Neural cell (in vitro differentiated cells): Measurements from ENCODE around the gene CCDC68. TPM values are rescaled to one million over a fixed set of nuclear protein-coding genes. Genes with fewer than 3 reads are reported as not detected.

Experiments
- H2AFZ ChIP-seq: fragments of 200-600, 300-800 bp; sonication (generic), shearing (Covaris generic); 2 replicates; pipeline ENCODE4 v1.6.0; 2014; ENCODE audit warnings: low read depth, mild to moderate bottlenecking, antibody characterized with exemption, low read length, moderate library complexity
- H3F3A ChIP-seq: fragments of 200-600 bp; shearing (Covaris generic); 2 replicates; pipeline ENCODE4 v1.6.1; 2016; ENCODE audit warnings: mild to moderate bottlenecking, moderate library complexity, mixed read lengths, antibody characterized with exemption, low read length; ENCODE audit not compliant: insufficient read depth, poor library complexity, severe bottlenecking
- H3K27ac ChIP-seq: fragments of 200-600, 300-800 bp; sonication (generic), shearing (Covaris generic); 2 replicates; pipeline ENCODE4 v1.5.1; 2014; ENCODE audit warnings: mild to moderate bottlenecking, low read length, moderate library complexity
- H3K27me3 ChIP-seq: fragments of 300-800, 200-600 bp; sonication (generic), shearing (Covaris generic); 2 replicates; pipeline ENCODE4 v1.6.0; 2014; ENCODE audit warnings: mild to moderate bottlenecking, low read depth, low read length, moderate library complexity; ENCODE audit not compliant: insufficient read depth
- H3K36me3 ChIP-seq: fragments of 300-800, 200-600 bp; sonication (generic), shearing (Covaris generic); 2 replicates; pipeline ENCODE4 v1.5.1; 2014; ENCODE audit warnings: mild to moderate bottlenecking, antibody characterized with exemption, low read length, moderate library complexity; ENCODE audit not compliant: insufficient read depth
- H3K4me2 ChIP-seq: fragments of 300-800, 200-600 bp; sonication (generic), shearing (Covaris generic); 2 replicates; pipeline ENCODE4 v1.6.0; 2014; ENCODE audit warnings: mild to moderate bottlenecking, low read length
- H3K4me3 ChIP-seq: fragments of 300-800, 200-600 bp; sonication (generic), shearing (Covaris generic); 2 replicates; pipeline ENCODE4 v1.5.1; 2014; ENCODE audit warnings: mild to moderate bottlenecking, low read length, moderate library complexity
- H3K79me2 ChIP-seq: fragments of 200-600 bp; shearing (Covaris generic); replicated peaks from 2 replicates; pipeline ENCODE4 v1.6.0; 2014; ENCODE audit warnings: mild to moderate bottlenecking, low read length, moderate library complexity; ENCODE audit not compliant: insufficient read depth
- H3K9ac ChIP-seq: fragments of 300-800, 200-600 bp; sonication (generic), shearing (Covaris generic); 2 replicates; pipeline ENCODE4 v1.6.1; 2016; ENCODE audit warnings: mild to moderate bottlenecking, low read length, mixed read lengths
- H3K9me2 ChIP-seq: fragments of 200-600 bp; shearing (Covaris generic); 2 replicates; pipeline ENCODE4 v1.6.1; 2016; ENCODE audit warnings: mild to moderate bottlenecking, low read length, mixed read lengths; ENCODE audit not compliant: insufficient read depth
- H3K9me3 ChIP-seq: fragments of 200-600, 300-800 bp; sonication (generic), shearing (Covaris generic); 2 replicates; pipeline ENCODE4 v1.6.1; 2016; ENCODE audit warnings: mild to moderate bottlenecking, mixed run types, low read length, moderate library complexity, mixed read lengths
- H4K20me1 ChIP-seq: fragments of 200-600 bp; shearing (Covaris generic); 2 replicates; pipeline ENCODE4 v1.6.1; 2016; ENCODE audit warnings: mild to moderate bottlenecking, mixed run types; ENCODE audit not compliant: insufficient read depth
- EP300 ChIP-seq: fragments of 450-650 bp; conservative IDR thresholded peaks from 2 replicates; pipeline ENCODE4 v1.6.1; 2014; ENCODE audit warnings: antibody characterized with exemption, mild to moderate bottlenecking, moderate library complexity; ENCODE audit not compliant: poor library complexity, severe bottlenecking
- EZH2 ChIP-seq: fragments of 200-600, 300-800 bp; shearing (Covaris generic), sonication (generic); IDR thresholded peaks from 2 replicates; pipeline ENCODE4 v1.6.1; 2014; ENCODE audit warnings: antibody characterized with exemption, low read length, borderline replicate concordance, mild to moderate bottlenecking; ENCODE audit not compliant: insufficient read depth, poor library complexity, severe bottlenecking
- MXI1 ChIP-seq: fragments of 450-650 bp; conservative IDR thresholded peaks from 2 replicates; pipeline ENCODE4 v1.6.1; 2014; ENCODE audit warnings: antibody characterized with exemption, mild to moderate bottlenecking; ENCODE audit not compliant: poor library complexity, severe bottlenecking
- POLR2AphosphoS5 ChIP-seq: IDR thresholded peaks from 2 replicates; pipeline ENCODE4 v1.6.1; 2012
- RAD21 ChIP-seq: fragments of 450-650 bp; conservative IDR thresholded peaks from 2 replicates; pipeline ENCODE4 v1.6.1; 2014; ENCODE audit warnings: antibody characterized with exemption, mild to moderate bottlenecking, moderate library complexity
- REST ChIP-seq: IDR thresholded peaks from 2 replicates; pipeline ENCODE4 v1.6.1; 2012; ENCODE audit warnings: borderline replicate concordance
- SMC3 ChIP-seq: fragments of 450-650 bp; conservative IDR thresholded peaks from 2 replicates; pipeline ENCODE4 v1.6.1; 2014; ENCODE audit warnings: antibody characterized with exemption, mild to moderate bottlenecking, moderate library complexity; ENCODE audit not compliant: poor library complexity
- TAF1 ChIP-seq: IDR thresholded peaks from 2 replicates; pipeline ENCODE4 v1.6.1; 2012; ENCODE audit warnings: low read depth
- polyA plus RNA-seq: library from polyadenylated mRNA; depleted of rRNA; stranded (reverse); fragments of >200 nt; gene quantifications from 2 replicates; pipeline ENCODE4 v1.2.3, GENCODE V29; 2014
- TF ChIP-seq, protein P1 (sequence below): fragments of 450-650 bp; IDR thresholded peaks from 2 replicates; pipeline ENCODE4 v1.5.1; 2014; ENCODE audit warnings: antibody characterized with exemption, mild to moderate bottlenecking, moderate library complexity; ENCODE audit not compliant: poor library complexity, severe bottlenecking

The CCDC68 gene
- polyA plus RNA-seq, 1 donor from 2014 or later: 0.30 TPM

GRCh38 chr18:54932472-54932871, 26.8 kb downstream of the CCDC68 start:
- H3K27me3 ChIP-seq: no peaks in the 10 kb centered on the region
- H3K79me2 ChIP-seq: no peaks in the 10 kb centered on the region
- H3K27ac ChIP-seq: no peak overlapping the region
- H3K4me2 ChIP-seq: no peak overlapping the region
- H3F3A ChIP-seq: no peaks in the 10 kb centered on the region
- no peaks in the 10 kb centered on the region for H4K20me1 ChIP-seq
- H3K36me3 ChIP-seq: no peaks in the 10 kb centered on the region
- H3K9me2 ChIP-seq: no peaks in the 10 kb centered on the region
- TF ChIP-seq SMC3 (no peak), TAF1 (no peak), EP300 (no peak), MXI1 (no peak), POLR2AphosphoS5 (no peak), EZH2 (no peak), RAD21 (no peak), REST (no peak)
- TF ChIP-seq, protein P1, sequence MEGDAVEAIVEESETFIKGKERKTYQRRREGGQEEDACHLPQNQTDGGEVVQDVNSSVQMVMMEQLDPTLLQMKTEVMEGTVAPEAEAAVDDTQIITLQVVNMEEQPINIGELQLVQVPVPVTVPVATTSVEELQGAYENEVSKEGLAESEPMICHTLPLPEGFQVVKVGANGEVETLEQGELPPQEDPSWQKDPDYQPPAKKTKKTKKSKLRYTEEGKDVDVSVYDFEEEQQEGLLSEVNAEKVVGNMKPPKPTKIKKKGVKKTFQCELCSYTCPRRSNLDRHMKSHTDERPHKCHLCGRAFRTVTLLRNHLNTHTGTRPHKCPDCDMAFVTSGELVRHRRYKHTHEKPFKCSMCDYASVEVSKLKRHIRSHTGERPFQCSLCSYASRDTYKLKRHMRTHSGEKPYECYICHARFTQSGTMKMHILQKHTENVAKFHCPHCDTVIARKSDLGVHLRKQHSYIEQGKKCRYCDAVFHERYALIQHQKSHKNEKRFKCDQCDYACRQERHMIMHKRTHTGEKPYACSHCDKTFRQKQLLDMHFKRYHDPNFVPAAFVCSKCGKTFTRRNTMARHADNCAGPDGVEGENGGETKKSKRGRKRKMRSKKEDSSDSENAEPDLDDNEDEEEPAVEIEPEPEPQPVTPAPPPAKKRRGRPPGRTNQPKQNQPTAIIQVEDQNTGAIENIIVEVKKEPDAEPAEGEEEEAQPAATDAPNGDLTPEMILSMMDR: no peak
- no peak overlapping the region for H3K9ac ChIP-seq
- H3K4me3 ChIP-seq: no peak overlapping the region
- no peak overlapping the region for H2AFZ ChIP-seq
- no peaks in the 10 kb centered on the region for H3K9me3 ChIP-seq

- Histone ChIP-seq H3K4me3 (no peak overlapping the region), H3F3A (no peaks in the 10 kb centered on the region), H3K36me3 (no peaks in the 10 kb centered on the region), H4K20me1 (no peaks in the 10 kb centered on the region), H3K4me2 (no peak overlapping the region), H3K9ac (no peak overlapping the region), H3K27ac (no peak overlapping the region), H3K9me2 (no peaks in the 10 kb centered on the region), H3K9me3 (no peaks in the 10 kb centered on the region), H2AFZ (no peak overlapping the region), H3K79me2 (no peaks in the 10 kb centered on the region), H3K27me3 (no peaks in the 10 kb centered on the region)
- TF ChIP-seq TAF1 (no peak), SMC3 (no peak), EZH2 (no peak), RAD21 (no peak), REST (no peak), POLR2AphosphoS5 (no peak), MXI1 (no peak), EP300 (no peak)
- TF ChIP-seq, protein P1: no peak
These were observed 28.1 kb downstream of the CCDC68 start for GRCh38 chr18:54931152-54931551.
